OCI-M1 (cell line): Measurements from ENCODE around the gene LBX1.

Experiments used
- DNase-seq: peaks from one replicate; lab custom pipeline; 2025; lab: John Stamatoyannopoulos, UW

LBX1 gene

DNA sequence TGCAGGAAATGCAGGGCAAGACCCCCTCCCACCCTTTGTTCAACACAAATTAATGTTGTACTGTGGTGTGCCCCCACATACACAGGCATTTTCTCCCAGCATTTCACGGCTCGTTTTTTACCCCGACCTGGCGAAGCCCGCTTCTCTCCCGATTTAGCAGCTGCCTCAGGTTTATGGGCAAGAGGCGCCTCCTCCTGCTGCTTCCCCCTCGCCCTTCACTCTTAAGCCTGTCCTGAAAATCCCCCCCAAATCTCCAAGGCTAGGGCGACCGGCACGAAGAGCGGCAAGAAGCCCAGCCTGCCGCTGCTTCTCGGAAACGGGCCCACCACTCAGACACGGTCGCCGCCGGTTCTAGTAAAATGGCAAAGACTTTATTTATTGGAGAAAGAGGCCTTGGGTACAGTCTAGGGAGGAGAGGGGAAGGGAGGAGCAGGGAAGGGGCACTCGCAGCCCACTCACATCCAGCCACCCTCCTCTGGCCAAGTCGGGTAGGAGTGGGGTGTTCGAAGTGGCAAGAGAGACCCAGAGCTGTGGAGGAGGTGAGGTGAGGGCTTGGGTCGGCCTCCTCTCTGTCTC is 3.3 kb downstream of the LBX1 start:
- DNase-seq: no peak

DNA sequence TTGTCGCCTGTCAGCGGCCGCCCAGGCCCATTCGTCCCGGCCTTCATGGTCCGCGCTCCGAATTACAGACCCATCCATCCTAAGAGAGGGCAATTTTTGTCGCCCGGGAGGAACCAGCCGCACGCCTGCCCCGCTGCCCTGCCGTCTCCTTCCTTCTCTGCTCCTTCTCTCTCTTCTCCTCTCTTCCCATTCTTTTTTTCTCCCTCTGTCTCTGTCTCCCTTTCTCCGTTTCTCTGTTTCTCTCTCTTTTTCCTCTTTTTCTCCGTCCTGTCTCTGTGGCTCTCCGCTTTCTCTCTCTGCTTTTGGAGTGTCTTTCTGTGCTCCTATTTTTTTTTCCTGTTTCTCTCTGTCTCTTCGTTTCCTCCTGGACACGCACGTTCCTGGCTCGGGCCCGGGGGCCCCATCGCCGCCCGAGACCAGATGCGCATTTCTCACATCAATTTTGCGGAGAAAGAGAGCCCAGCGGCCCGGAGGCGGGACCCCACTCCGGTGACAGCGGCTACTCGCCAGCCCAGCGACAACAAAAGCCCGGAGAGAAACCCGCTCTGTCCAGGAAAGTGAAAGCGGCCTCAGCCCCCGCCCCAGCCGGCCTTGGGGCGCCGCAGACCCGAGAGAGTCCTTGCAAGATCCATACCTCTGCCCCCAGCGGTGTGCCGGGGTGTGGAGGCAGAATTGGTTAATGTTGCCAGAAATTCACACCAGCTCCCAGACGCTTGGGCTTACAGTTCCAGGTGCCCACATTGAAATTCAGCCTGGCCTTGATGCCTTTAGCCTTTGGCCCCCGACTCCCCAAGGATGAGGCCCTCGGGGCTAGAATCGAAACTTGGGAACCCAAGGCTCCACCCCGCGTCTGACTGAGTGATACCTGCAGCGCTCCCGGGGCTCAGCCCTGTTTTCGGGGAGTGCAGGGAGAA is 4.1 kb downstream of the LBX1 start:
- no peak for DNase-seq

DNA sequence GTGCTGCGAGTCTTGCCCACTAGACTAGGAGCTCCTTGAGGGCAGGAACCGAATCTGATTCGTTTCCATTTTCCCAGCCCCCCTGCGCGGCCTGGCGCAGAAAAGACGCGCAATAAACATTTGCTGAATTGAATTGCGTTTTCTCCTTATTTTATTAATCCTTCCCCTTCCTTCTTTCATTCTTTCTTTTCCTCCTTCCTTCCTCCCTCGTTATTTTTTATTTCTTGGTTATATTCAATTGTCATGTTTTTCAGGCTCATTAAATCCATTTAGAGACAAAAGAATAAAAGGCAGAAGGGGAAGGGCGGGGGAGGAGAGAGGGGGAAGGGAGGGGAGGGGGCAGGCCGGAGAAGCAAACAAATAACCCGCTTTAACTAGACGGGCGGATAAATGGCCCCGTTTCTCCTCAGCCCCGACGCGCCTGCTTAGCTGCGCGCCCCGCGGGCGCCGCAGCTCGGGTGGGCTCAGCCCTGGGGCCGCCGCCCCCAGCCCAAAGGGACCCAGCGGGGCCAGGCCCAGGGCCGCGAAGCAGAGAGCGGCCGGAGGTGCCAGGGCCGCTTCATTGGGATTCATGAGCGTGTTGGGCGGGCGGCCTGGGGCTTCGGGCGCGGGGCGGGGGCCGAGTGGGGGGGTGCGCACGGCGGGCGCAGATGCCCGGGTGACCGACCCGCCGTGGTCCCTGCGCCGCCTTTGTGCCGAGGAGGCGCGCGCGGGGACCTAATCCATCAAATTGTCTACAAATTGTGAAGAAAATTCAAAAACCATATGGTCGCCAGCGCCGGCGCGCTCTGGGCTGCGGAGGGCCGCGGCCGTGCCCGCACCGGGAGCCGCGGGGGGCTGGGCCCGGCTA is 5.0 kb downstream of the LBX1 start:
- DNase-seq: no peak

DNA sequence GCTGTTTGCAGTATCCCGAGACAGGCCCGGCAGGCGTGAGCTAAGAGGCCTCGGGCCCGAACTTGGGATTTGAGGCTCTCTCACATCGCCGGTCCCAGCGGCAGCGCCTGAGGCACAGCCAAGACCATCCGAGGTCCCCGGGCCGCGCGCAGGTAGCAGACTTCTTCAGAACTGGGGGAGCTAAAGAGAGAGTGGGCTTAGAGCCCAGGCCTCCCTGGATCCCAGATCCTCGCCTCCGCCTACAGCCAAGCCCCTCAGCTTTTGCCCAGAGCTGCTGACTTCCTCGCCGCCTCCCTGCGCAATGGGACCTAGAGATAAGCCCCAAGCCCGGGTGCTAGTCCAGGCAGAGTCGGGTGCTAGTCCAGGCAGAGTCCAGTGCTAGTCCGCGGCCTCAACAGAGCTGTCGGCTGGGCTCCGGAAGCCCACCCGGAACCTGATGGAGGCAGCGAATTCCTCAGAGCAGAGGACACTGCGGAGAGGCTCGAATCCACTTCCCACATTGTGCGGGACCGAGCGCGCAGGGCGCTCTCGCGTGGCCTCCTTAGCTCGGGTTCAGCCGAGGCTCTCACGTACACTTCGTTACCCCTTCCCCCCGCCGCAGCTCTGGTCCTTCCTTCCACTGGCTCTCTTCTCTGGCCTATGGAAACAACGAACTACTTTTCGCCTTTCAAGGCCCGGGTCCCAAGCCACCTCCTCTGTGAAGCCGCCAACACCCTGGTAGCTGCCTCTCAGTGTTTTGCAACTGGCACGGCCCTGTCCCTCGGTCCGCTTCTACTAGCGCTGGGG is 5.8 kb downstream of the LBX1 start:
- DNase-seq: no peak

DNA sequence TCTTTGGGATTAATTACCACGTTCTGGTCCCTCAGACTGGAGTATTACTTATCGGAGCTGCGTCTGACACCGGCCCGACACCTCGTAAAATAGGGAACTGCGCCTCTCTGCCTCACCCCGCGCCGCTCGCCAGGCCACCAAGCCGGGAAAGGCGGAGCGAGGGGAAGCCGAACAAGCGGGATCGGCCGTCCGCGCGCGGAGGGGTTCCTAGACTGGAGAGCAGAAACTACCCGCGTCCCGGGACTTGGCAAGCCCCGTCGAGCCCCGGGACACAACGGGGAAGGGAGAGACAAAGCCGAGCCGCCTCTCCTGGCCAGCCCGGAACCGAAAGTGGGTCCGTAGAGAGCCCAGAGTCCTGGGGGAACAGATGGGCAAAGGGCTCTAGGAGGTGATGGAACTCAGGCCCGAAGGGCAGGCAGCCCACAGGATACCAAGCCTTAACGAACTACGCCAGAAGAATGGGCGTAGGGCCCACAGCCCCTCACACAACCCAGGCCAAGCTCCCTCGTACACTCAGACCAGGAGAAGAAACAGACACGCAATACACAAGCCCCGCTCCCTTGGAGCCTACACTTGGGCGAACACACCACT is 6.5 kb downstream of the LBX1 start:
- no peak for DNase-seq

DNA sequence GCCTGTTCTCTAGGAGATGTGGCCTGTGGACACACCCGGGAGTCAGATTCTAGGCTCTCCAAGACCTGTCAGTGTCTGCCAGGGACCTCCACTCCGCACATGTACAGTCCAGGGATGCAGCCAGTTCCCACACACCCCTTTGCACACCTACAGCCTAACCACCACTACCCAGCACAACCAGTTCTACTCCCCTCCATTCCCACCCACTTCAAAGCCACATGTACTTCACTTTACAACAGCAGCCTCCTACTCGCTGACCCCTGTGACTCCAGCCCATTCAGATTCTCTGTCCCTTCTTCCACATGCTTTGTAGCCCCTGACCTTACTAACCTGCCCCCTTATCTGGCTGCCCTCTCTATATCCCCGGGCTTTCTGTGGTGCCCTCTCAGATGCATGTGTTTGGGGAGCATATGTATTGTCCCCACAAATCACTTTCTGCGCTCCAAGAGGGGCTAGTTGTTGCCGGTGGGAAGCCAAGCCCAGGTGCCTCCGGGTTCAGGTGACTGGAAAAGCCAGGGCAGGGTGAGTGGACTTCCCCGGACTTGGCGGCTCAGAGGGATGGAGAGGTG is 7.2 kb downstream of the LBX1 start:
- DNase-seq: no peak

DNA sequence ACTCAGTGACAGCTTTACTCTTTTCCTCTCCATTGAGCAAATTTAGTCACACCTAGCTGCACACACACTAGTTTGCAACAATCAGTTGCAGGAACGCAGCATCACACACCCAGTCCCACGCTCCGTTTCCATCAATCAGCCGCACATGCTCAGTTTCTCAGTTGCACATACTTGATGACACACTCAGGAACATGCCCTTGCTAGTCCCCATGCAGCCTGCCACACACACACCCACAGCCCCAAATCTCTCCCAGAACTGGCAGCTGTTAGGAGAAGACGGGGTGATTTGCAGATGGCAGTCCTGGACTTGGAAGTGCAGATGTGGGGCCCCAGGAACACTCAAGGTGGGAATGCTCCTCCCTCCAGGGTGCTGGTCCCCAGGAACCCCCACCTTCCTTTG is 7.7 kb downstream of the LBX1 start:
- DNase-seq: no peak

DNA sequence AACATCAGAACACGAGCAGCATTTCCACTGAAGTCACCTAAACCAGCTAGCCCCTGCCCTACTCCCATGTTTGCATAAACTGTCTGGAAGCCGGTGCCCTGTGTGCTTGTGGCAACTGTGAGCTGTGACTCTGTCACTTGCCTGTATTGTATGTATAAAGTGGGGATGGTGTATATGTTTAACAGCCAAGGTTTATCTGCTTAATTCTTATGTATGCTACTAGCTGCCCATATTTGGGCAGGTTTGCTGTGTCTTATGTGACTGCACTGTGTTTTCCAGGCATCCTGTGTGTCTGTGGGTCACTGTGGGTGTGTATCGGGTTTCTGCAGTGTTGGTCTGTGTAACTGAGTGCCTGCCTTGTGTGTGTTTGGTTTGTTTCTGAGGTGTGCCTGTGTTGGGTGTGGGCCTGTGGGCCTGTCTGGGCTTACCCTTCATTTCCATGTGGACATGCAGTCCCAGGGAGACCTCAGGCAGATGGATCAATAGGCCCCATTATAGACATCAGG is 9.3 kb downstream of the LBX1 start:
- DNase-seq: no peak

DNA sequence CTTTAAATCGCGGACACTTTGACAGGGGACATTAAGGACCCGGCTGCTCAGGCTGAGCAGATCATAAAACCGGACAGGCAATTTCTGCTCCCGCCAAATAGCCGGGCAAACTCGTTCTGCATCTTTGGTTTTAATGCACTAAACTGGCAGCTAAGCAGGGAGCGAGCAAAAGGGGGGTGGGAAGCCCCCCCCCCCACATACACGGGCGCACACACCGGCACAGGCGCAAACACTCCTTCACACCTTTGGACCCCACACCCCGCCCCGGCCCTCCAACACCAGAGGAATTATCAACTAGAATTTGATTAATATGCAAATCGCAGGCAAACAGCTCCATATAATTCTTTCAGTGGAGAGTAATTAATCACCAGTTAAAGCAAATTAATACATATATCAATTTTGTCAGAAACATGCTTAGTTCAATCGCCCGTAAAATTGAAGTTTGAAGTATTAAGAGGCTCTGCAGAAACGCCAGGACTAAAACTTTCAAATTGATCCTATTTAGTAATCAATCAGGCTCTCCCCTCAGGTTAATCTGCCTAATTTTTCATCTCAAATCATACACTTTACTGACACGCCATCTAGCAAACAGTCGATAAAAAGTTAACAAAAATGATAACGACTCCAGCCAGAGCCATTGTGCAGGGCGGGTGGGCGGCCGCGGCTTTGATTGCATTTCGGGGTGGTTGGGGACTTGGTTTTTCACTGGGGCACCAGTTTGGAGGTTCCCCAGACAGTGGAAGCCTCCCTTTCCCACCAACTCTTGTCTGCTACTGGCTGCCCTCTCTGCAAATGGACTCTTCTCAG is 9.9 kb downstream of the LBX1 start:
- no peak for DNase-seq

DNA sequence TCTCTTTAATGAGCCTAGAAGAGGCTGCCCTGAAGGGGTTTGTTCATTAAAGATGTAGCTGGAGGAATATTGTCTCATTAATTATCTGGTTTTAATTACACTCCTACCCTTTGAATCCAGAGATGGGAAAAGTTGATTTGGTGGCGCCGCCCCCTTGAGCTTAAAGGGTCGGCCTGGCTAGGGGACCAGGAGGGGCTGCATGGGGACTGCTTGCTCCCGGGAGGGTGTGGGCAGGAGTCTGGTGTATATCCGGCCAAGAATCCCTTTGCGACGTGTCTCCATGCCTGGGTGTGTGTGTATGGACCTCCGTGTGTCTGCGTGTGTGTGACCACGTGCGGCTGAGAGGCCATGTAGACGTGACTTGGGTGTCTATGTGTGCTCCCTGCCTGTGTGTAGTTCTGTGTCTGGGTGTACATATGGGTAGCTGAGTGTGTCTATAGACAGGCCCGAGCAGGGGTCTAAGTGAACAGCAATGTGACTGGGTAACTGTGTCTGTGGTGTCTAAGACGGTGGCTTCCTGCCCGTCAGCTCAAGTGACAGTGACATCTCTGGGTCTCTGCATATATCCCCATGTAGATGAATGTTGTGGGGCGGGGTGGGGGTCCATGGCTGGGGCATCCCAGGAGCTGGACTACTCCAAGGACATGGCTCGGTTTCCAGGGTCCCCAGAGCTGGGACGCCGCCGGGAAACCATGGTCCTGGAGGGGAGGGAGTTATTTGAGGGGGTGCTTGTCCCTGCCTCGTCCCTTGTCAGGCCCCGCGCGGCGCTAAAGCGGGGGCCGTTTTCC is 10.7 kb downstream of the LBX1 start:
- DNase-seq: no peak

DNA sequence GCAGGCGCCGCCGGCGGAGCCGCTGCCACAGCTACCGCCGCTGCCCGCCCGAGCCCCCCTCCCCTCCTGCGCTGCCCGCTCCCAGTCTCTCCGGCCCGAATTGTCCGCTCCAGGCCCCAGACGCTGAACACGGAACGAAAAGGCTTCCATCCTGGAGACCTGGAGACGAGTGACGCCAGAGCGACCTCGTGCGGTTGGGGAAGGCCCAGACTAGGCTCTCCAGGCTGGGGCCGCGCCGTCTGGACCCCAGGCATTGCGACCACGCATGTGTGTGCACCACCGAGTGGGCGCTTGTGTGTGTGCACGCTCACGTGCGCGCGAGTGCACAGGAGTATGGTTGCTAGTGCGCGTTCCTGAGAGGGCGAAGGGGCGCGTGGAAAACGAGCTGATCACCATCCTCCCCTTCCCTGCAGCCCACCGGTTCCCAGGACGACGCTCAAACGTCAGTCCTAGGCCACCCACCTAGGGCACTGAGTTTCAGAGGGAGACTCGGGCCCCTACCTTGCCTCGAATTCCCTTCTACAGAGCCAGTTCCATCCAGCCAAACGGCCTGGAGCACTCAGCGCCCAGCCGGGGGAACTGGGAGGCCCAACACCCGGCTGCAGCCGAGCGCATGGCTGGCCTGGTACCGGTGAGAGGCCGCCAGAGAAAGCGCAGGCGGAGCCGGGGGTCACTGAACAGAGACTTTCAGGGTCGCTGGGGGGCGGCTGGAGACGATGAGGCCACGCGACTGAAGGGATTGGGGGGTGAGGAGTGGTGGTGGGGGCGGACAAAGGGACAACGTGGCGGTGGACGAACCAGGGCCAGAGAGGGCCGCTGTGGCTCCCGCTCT is 11.6 kb downstream of the LBX1 start:
- no peak for DNase-seq

DNA sequence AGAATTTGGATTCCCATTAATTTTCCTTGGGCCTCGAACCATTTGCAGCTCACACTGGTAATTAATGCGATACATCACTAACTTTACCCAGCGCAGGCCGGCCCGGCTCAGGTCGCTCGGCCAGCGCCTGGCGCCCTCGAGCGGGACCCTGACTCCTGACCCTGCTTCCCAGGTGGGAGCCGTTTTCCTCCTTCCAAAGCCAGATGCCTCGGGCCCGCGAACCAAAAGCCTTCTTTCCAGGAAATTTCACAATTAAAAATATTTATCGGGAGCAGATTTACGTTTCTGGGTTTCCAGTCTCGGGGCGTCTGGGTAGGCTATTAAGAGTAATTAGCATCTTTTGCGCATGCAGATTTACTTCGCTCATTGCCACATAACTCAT is 12.2 kb downstream of the LBX1 start:
- DNase-seq: no peak

DNA sequence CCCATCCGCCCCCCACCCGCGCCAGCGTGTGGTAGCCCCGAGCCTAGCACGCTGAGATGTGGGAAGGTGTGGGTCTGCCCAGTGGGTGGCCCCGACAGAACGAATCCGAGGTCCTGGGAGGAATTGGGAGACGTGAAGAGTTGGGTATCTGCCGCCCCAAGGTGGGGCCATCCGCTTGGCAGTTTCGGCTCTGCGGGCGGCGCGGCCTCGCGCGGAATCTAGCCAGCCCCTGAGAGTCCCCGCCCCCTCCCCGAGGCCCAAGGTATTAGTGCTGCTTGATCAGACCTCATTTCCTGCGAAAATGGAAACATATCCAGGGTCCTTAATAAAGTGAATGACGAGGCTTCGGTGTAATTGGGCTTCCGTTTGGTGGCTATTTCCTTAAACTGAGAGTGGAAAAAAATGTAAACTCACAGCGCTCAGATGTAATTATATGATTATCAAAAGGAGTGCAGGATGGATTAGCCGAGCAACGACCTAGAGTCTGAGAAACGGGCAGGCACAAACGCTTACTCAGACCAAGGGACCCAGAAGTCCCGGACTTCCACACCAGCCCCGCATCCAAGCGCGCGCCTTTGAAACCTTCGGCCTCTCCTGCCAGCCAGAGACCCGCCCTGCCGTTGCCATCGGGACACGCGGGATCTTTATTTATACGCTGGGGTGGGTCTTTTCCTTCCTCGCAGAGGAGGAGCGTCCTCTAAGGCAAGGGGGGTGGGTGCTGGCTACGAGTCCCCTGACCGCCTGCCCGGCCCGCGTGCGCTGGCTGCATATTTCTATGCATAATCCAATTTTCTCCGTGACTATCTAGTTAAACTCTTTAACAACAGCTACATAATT is 12.8 kb downstream of the LBX1 start:
- no peak for DNase-seq

DNA sequence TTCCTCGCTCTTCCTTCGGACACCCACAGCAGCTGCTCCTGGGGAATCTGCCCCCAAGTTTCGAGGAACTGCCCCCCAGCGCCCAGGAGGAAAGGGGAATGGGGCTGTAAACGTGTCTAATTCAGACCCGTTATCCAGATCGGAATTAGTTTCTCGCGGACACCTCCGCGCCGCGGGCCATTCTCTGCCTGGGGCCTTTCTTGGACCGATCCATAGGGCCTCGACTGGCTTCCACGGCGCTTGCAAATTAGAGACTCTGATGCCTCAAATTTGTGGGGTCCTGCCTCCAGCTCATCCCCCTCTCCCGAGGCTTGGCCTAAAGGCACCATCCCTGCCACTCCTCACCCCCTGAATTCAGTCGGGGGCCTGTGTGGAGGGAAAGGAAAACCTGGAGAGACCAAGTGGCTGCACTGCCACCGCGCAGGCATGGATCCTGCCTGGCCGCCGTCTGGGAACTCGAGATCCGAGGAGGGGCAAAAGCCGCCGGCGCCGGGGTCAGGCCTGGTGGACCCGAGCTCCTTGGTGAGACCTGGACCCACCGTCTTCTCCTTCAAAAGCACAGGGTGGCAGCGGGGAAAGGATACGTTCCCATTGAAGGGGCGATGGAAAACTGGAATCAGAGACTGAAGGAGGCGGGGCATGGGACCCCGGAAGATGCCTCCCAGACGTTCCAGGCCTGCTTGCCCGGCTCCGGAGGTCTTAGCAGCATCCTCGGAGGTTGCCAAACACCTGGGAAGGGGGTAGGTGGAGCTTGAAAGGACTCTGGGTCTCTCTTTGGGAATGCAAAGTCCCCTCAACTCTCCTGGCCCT is 13.7 kb downstream of the LBX1 start:
- no peak for DNase-seq

DNA sequence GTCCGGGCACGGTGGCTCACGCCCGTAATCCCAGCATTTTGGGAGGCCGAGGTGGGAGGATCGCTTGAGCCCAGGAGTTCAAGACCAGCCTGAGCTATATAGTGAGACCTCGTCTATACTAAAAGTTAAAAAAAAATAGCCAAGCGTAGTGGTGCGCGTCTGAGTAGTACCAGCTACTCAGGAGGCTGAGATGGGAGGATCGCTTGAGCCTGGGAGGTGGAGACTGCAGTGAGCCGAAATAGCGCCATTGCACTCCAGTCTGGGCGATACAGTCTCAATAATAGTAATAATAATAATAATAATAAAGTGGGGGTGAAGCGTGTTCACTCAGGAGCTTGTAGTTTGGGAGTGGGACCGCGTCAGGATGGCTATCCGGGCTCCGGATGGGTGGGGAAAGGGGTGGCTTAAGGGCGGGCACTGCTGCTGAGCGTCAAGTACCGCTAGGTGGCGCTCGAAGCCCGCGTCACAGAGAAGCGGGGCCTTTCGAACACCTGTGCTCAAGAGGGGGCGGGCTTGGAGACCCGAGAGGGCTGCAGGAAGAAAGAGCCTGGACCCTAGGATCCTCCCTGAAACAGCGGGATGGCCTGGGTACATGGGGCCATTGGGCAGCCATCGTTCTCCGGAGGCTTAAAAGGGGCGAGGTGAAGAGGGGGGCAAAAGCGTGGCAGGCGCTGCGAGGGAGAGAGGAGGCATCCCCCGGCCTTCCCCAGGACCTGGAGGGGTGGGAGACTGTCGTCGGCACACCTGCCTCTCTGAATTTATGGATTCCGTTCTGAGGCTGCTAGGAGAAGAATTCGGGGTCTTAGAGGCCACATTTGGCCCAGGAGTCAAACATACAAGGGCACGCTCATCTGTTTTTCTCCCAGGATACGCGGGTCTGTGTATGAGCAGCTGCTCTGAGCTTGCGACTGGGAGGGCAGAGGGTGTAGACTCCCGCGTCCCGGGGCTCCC is 14.5 kb downstream of the LBX1 start:
- DNase-seq: peak; percentile 81

DNA sequence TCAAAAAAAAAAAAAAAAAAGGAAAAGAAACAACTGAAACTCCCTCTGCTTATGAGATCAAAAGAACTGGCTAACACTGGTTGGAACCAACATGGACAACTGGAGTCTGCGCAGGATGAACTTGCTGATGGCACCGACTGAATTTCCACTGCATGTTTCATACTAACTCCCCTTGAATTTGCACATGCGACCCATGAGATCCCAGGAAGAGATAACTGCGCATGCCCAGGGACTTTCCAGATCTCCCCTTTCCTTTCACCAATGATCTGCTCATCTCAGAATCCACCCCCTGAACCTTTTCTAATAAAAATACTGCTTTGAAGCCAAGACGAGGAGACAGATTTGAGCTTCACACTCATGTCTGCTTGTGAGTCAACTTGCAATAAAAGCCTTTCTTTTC is 20.7 kb downstream of the LBX1 start:
- DNase-seq: no peak
